ENCODE measurements around the gene AFAP1L2. TPM values are rescaled to one million over a fixed set of nuclear protein-coding genes. Genes with fewer than 3 reads are reported as not detected.

AFAP1L2 gene
- total RNA-seq, 1 donor from 2014 or later = 5.7 TPM

DNA sequence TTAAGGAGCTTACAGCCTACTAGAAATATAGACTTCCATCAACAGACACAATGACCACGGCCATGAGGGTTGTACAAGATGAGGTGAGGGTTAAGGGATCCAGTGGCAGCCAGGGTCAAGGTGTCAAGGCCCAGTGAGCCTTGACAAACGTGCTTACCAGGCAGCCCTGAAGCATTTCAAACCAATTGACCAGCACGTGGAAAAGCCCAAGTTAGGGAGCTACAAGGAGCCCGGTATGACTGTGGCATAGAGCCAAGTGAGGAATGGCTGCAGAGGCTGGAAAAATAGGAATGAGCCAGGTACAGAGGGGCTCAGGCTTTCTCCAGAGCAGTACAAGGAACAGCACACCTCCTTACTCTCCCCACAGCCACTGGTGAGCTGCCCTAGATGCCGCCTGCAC, 12.7 kb downstream of the AFAP1L2 start:
- H3K36me3 Mint-ChIP-seq (ENCODE audit: unreplicated experiment) = no peaks in the 10 kb centered on the region
- H3K27me3 Mint-ChIP-seq (ENCODE audit: unreplicated experiment) = no peaks in the 10 kb centered on the region
- TF ChIP-seq, protein P1, sequence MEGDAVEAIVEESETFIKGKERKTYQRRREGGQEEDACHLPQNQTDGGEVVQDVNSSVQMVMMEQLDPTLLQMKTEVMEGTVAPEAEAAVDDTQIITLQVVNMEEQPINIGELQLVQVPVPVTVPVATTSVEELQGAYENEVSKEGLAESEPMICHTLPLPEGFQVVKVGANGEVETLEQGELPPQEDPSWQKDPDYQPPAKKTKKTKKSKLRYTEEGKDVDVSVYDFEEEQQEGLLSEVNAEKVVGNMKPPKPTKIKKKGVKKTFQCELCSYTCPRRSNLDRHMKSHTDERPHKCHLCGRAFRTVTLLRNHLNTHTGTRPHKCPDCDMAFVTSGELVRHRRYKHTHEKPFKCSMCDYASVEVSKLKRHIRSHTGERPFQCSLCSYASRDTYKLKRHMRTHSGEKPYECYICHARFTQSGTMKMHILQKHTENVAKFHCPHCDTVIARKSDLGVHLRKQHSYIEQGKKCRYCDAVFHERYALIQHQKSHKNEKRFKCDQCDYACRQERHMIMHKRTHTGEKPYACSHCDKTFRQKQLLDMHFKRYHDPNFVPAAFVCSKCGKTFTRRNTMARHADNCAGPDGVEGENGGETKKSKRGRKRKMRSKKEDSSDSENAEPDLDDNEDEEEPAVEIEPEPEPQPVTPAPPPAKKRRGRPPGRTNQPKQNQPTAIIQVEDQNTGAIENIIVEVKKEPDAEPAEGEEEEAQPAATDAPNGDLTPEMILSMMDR (IDR thresholded peaks at IDR 0.05) = no peak
- DNase-seq (ENCODE audit: extremely low spot score, unreplicated experiment) = no peak
- peaks cover 57% of the 10 kb centered on the region for H3K4me1 Mint-ChIP-seq (ENCODE audit: unreplicated experiment)
- no peak overlapping the region for H3K27ac Mint-ChIP-seq (ENCODE audit: unreplicated experiment)
- no peaks in the 10 kb centered on the region for H3K9me3 Mint-ChIP-seq (ENCODE audit: unreplicated experiment)
- no peak overlapping the region for H3K4me3 Mint-ChIP-seq (ENCODE audit: unreplicated experiment)

DNA sequence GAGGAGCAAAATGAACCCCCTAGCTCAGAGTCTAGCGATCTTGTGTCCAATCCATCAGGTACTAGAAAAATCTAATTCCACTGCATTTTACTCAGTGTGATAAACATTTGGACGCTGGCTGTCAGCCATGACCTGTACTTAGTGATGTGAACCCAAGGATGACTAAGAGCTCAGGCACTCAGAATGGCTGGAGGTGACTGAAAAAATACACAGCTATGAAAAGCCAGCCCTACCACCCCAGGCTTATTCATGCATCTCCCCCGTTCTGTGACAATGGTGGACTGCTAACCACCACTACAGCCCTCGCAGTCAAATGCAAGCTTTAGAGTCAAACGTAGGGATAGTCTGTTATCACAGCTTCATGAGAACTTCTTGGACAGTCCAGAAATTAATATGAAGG, 14.9 kb downstream of the AFAP1L2 start:
- H3K27me3 Mint-ChIP-seq (ENCODE audit: unreplicated experiment) = no peaks in the 10 kb centered on the region
- DNase-seq (ENCODE audit: extremely low spot score, unreplicated experiment) = no peak
- H3K9me3 Mint-ChIP-seq (ENCODE audit: unreplicated experiment) = no peaks in the 10 kb centered on the region
- peak overlapping the region; percentile 29 for H3K27ac Mint-ChIP-seq (ENCODE audit: unreplicated experiment)
- TF ChIP-seq, protein P1 (IDR thresholded peaks at IDR 0.05) = no peak
- H3K4me3 Mint-ChIP-seq (ENCODE audit: unreplicated experiment) = no peak overlapping the region
- H3K4me1 Mint-ChIP-seq (ENCODE audit: unreplicated experiment) = peaks cover 62% of the 10 kb centered on the region
- no peaks in the 10 kb centered on the region for H3K36me3 Mint-ChIP-seq (ENCODE audit: unreplicated experiment)

DNA sequence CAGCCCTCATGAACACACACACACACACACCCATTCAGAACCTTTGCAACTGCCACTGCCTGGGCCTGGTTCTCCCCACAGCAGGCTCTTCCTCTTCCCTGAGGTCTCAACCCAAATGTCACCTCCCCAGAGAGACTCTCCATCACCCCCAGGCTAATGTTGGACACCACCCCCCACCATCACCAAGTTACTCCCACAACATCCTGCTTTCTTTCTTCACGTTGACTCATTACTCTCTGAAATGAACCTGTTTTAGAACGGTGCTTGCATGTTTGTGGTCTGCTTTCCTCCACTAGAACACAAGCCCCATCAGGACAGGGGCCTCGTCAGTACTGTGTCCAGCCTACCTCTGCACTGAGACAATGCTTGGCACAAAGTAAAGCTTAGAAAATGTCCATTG, 16.0 kb downstream of the AFAP1L2 start:
- H3K4me1 Mint-ChIP-seq (ENCODE audit: unreplicated experiment) = peaks cover 56% of the 10 kb centered on the region
- no peak overlapping the region for H3K4me3 Mint-ChIP-seq (ENCODE audit: unreplicated experiment)
- no peaks in the 10 kb centered on the region for H3K27me3 Mint-ChIP-seq (ENCODE audit: unreplicated experiment)
- TF ChIP-seq, protein P1 (IDR thresholded peaks at IDR 0.05) = no peak
- no peak for DNase-seq (ENCODE audit: extremely low spot score, unreplicated experiment)
- H3K27ac Mint-ChIP-seq (ENCODE audit: unreplicated experiment) = peak overlapping the region; percentile 56
- no peaks in the 10 kb centered on the region for H3K9me3 Mint-ChIP-seq (ENCODE audit: unreplicated experiment)
- no peaks in the 10 kb centered on the region for H3K36me3 Mint-ChIP-seq (ENCODE audit: unreplicated experiment)

DNA sequence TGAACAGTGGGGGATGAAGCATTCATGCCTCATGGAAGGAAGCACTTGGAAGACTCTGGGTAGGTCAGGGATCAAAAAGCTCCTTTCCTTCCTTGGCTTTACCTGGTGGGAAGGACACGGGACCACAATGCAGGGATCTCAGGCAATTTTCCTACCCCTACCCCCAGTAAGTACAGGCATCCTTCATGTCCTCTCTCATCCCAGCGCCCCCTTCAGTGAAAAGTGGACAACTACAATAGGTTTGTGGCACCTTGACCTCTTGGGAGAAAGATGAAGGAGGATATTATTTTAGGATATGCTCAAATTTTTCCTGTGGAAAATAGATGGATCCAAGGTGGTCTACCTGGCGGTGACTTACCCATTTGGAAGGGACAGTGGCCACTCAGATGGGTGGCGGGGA, 16.5 kb downstream of the AFAP1L2 start:
- H3K36me3 Mint-ChIP-seq (ENCODE audit: unreplicated experiment) = no peaks in the 10 kb centered on the region
- no peaks in the 10 kb centered on the region for H3K27me3 Mint-ChIP-seq (ENCODE audit: unreplicated experiment)
- no peak overlapping the region for H3K27ac Mint-ChIP-seq (ENCODE audit: unreplicated experiment)
- DNase-seq (ENCODE audit: extremely low spot score, unreplicated experiment) = no peak
- no peaks in the 10 kb centered on the region for H3K9me3 Mint-ChIP-seq (ENCODE audit: unreplicated experiment)
- peaks cover 52% of the 10 kb centered on the region for H3K4me1 Mint-ChIP-seq (ENCODE audit: unreplicated experiment)
- TF ChIP-seq, protein P1 (IDR thresholded peaks at IDR 0.05) = peak; percentile 8
- H3K4me3 Mint-ChIP-seq (ENCODE audit: unreplicated experiment) = no peak overlapping the region

DNA sequence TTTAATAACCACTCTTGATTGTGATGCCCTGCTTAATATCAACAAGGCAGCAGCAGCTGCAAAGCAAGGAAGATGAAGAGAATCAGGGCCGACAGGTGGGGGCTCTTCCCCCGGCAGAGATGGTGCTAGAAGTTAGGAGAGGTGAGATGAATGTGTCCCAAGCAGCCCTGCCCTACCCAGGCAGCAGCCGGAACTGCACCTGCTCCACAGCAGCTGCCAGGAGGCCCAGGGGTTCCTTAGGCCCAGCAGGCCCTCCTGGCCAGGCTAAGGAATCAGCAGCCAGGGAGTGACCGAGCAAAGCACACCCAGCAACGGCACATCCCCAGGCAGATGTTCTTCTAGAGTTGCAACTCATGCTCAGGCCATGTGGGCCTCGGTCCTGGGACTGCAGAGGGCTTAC, 17.9 kb downstream of the AFAP1L2 start:
- Mint-ChIP-seq H3K9me3 (ENCODE audit: unreplicated experiment) (no peaks in the 10 kb centered on the region), H3K27me3 (ENCODE audit: unreplicated experiment) (no peaks in the 10 kb centered on the region), H3K36me3 (ENCODE audit: unreplicated experiment) (no peaks in the 10 kb centered on the region), H3K4me1 (ENCODE audit: unreplicated experiment) (peaks cover 44% of the 10 kb centered on the region), H3K27ac (ENCODE audit: unreplicated experiment) (no peak overlapping the region), H3K4me3 (ENCODE audit: unreplicated experiment) (no peak overlapping the region)
- TF ChIP-seq, protein P1 (IDR thresholded peaks at IDR 0.05) = no peak
- DNase-seq (ENCODE audit: extremely low spot score, unreplicated experiment) = no peak

All from osteocyte (in vitro differentiated cells).